ENCODE results near the gene FOXL2NB.

DNA sequence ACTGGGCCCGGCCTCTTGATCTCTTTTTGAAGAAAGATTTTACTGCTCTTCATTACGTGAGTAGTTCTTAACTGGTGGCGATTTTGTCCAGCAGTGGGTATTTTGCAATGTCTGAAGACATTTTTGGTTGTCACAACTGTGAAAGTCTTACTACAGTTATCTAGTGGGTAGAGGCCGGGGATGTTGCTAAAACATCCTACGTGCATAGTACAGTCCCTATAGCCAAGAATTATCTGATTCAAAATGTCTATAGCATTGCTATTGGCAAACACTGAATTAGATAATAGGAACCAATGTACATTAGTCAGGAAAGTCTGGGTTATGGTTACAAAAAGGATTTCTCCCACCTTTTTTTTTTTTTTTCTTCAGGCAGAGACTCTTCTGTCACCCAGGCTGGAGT is 38.2 kb upstream of the FOXL2NB start:
- TF ChIP-seq, protein P1, sequence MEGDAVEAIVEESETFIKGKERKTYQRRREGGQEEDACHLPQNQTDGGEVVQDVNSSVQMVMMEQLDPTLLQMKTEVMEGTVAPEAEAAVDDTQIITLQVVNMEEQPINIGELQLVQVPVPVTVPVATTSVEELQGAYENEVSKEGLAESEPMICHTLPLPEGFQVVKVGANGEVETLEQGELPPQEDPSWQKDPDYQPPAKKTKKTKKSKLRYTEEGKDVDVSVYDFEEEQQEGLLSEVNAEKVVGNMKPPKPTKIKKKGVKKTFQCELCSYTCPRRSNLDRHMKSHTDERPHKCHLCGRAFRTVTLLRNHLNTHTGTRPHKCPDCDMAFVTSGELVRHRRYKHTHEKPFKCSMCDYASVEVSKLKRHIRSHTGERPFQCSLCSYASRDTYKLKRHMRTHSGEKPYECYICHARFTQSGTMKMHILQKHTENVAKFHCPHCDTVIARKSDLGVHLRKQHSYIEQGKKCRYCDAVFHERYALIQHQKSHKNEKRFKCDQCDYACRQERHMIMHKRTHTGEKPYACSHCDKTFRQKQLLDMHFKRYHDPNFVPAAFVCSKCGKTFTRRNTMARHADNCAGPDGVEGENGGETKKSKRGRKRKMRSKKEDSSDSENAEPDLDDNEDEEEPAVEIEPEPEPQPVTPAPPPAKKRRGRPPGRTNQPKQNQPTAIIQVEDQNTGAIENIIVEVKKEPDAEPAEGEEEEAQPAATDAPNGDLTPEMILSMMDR (IDR thresholded peaks at IDR 0.05) = no peak
- TF ChIP-seq SIN3A (IDR thresholded peaks at IDR 0.05; ENCODE audit: borderline replicate concordance, insufficient read depth, low read depth, low read length) (no peak), POLR2AphosphoS5 (IDR thresholded peaks at IDR 0.05; ENCODE audit: low read depth, low read length) (no peak), TCF7L2 (IDR thresholded peaks at IDR 0.05; ENCODE audit: low read depth, low read length) (no peak)
- TF ChIP-seq, protein P2, sequence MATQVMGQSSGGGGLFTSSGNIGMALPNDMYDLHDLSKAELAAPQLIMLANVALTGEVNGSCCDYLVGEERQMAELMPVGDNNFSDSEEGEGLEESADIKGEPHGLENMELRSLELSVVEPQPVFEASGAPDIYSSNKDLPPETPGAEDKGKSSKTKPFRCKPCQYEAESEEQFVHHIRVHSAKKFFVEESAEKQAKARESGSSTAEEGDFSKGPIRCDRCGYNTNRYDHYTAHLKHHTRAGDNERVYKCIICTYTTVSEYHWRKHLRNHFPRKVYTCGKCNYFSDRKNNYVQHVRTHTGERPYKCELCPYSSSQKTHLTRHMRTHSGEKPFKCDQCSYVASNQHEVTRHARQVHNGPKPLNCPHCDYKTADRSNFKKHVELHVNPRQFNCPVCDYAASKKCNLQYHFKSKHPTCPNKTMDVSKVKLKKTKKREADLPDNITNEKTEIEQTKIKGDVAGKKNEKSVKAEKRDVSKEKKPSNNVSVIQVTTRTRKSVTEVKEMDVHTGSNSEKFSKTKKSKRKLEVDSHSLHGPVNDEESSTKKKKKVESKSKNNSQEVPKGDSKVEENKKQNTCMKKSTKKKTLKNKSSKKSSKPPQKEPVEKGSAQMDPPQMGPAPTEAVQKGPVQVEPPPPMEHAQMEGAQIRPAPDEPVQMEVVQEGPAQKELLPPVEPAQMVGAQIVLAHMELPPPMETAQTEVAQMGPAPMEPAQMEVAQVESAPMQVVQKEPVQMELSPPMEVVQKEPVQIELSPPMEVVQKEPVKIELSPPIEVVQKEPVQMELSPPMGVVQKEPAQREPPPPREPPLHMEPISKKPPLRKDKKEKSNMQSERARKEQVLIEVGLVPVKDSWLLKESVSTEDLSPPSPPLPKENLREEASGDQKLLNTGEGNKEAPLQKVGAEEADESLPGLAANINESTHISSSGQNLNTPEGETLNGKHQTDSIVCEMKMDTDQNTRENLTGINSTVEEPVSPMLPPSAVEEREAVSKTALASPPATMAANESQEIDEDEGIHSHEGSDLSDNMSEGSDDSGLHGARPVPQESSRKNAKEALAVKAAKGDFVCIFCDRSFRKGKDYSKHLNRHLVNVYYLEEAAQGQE (IDR thresholded peaks at IDR 0.05; ENCODE audit: insufficient read depth in 1 of 2, low read depth in 2 of 2, low read length in 1 of 2) = no peak

Measured in Panc1 (cell line).